Neural crest cell (in vitro differentiated cells): ENCODE measurements around the gene PAXIP1. TPM values are rescaled to one million over a fixed set of nuclear protein-coding genes. Genes with fewer than 3 reads are reported as not detected.

Source experiments
- DNase-seq: peaks from one replicate; pipeline ENCODE4 v3.0.0; 2021; ENCODE audit warnings: low read depth, mixed read lengths, low spot score
- H3K27ac Mint-ChIP-seq: one replicate; pipeline ENCODE4 v1.8.0; 2021; ENCODE audit warnings: mild to moderate bottlenecking, mixed read lengths; ENCODE audit not compliant: unreplicated experiment
- H3K27me3 Mint-ChIP-seq: 2 replicates; pipeline ENCODE4 v1.8.0; 2021; ENCODE audit warnings: low read depth, mild to moderate bottlenecking, mixed read lengths
- H3K36me3 Mint-ChIP-seq: 2 replicates; pipeline ENCODE4 v1.8.0; 2021; ENCODE audit warnings: low read depth, mild to moderate bottlenecking, mixed read lengths
- H3K4me1 Mint-ChIP-seq: 2 replicates; pipeline ENCODE4 v1.8.0; 2021; ENCODE audit warnings: mixed read lengths
- H3K4me3 Mint-ChIP-seq: one replicate; pipeline ENCODE4 v1.8.0; 2021; ENCODE audit warnings: mild to moderate bottlenecking, mixed read lengths
- H3K9me3 Mint-ChIP-seq: 2 replicates; pipeline ENCODE4 v1.8.0; 2021; ENCODE audit warnings: mixed read lengths
- CTCF ChIP-seq: fragments of 200-600 bp; sonication (generic); conservative IDR thresholded peaks from 2 replicates; pipeline ENCODE4 v1.5.0; 2021; ENCODE audit warnings: antibody characterized with exemption, mild to moderate bottlenecking
- total RNA-seq: library from RNA; stranded (reverse); gene quantifications from 2 replicates; pipeline ENCODE4 v1.2.1, GENCODE V29; 2021

PAXIP1 gene
- total RNA-seq, 1 donor from 2014 or later = 32.1 TPM

GRCh38 chr7:155009570-155010157, 6.7 kb upstream of the PAXIP1 start:
- no peaks in the 10 kb centered on the region for H3K9me3 Mint-ChIP-seq
- no peak overlapping the region for H3K27ac Mint-ChIP-seq
- no peak for DNase-seq
- H3K4me3 Mint-ChIP-seq = no peak overlapping the region
- TF ChIP-seq CTCF = peak; percentile 57
- peaks cover 4% of the 10 kb centered on the region for H3K36me3 Mint-ChIP-seq
- no peaks in the 10 kb centered on the region for H3K27me3 Mint-ChIP-seq
- H3K4me1 Mint-ChIP-seq = peaks cover 11% of the 10 kb centered on the region

- DNase-seq = peak; percentile 14
- Mint-ChIP-seq H3K36me3 (peaks cover 4% of the 10 kb centered on the region), H3K27ac (no peak overlapping the region), H3K27me3 (no peaks in the 10 kb centered on the region), H3K4me1 (peaks cover 21% of the 10 kb centered on the region), H3K4me3 (peak overlapping the region; percentile 78), H3K9me3 (no peaks in the 10 kb centered on the region)
- TF ChIP-seq CTCF = peak; percentile 52
Observed at GRCh38 chr7:155007947-155008346, 5.0 kb upstream of the PAXIP1 start.

GRCh38 chr7:155003376-155004214, 671 bp upstream of the PAXIP1 start:
- Mint-ChIP-seq H3K4me3 (peak overlapping the region; percentile 99), H3K4me1 (peaks cover 23% of the 10 kb centered on the region), H3K36me3 (peaks cover 4% of the 10 kb centered on the region), H3K27ac (peak overlapping the region; percentile 97), H3K9me3 (no peaks in the 10 kb centered on the region), H3K27me3 (no peaks in the 10 kb centered on the region)
- DNase-seq = peak; percentile 65
- TF ChIP-seq CTCF = no peak

GRCh38 chr7:155002411-155003091, 373 bp downstream of the PAXIP1 start:
- H3K27me3 Mint-ChIP-seq = no peaks in the 10 kb centered on the region
- no peaks in the 10 kb centered on the region for H3K9me3 Mint-ChIP-seq
- no peaks in the 10 kb centered on the region for H3K36me3 Mint-ChIP-seq
- no peak overlapping the region for H3K27ac Mint-ChIP-seq
- peak; percentile 51 for DNase-seq
- H3K4me1 Mint-ChIP-seq = peaks cover 17% of the 10 kb centered on the region
- TF ChIP-seq CTCF = no peak
- no peak overlapping the region for H3K4me3 Mint-ChIP-seq

- no peak for TF ChIP-seq CTCF
- Mint-ChIP-seq H3K27ac (no peak overlapping the region), H3K4me1 (peaks cover 17% of the 10 kb centered on the region), H3K27me3 (no peaks in the 10 kb centered on the region), H3K9me3 (no peaks in the 10 kb centered on the region), H3K36me3 (peaks cover 2% of the 10 kb centered on the region), H3K4me3 (no peak overlapping the region)
- no peak for DNase-seq
Observed at GRCh38 chr7:155001756-155002410, 1.0 kb downstream of the PAXIP1 start.
